ENCODE measurements around the gene TMEM163.

GRCh38 chr2:134502104-134502503, 216.7 kb downstream of the TMEM163 start:
- TF ChIP-seq EZH2phosphoT487 (IDR thresholded peaks at IDR 0.05; ENCODE audit: borderline replicate concordance, low read depth, low read length) (no peak), CTCF (conservative IDR thresholded peaks at IDR 0.05; ENCODE audit: low read length) (no peak)

All from OCI-LY7 (cell line).